Lung (tissue), 12 donors: ENCODE data around the gene CENPE. TPM values are rescaled to one million over a fixed set of nuclear protein-coding genes. Genes with fewer than 3 reads are reported as not detected.
A peak's percentile ranks its signal among the peaks of the same experiment; 100 is the strongest.
"Not testable (repeated sequence)": the region's sequence is repeated elsewhere in the genome, so short reads cannot be mapped to it uniquely, and the experiment has no call there.

ENCODE experiments used
- ATAC-seq: fragments of 200-7000 bp; cut with Tn5 transposase; one replicate; pipeline ENCODE4 v1.9.1; 2020; ENCODE audit warnings: moderate number of reproducible peaks; ENCODE audit not compliant: insufficient read depth, low FRiP score
- DNase-seq, 3 donors: peaks; one replicate each; pipeline ENCODE4 v3.0.0-alpha.2; 2013 to 2017
- H3K27ac ChIP-seq, 2 donors: one replicate each; pipeline ENCODE4 v1.5.1; 2013; ENCODE audit warnings: mild to moderate bottlenecking in 2 of 2, moderate library complexity in 2 of 2, control low read depth in 1 of 2, inconsistent platforms in 1 of 2, low read depth in 1 of 2, low read length in 1 of 2
- H3K27me3 ChIP-seq, 3 donors: one replicate each; pipeline ENCODE4 v1.5.1; 2013; ENCODE audit warnings: low read length in 2 of 3; ENCODE audit not compliant: control insufficient read depth in 3 of 3, insufficient read depth in 3 of 3
- H3K36me3 ChIP-seq, 4 donors: one replicate each; pipeline ENCODE4 v1.5.1; 2013; ENCODE audit warnings: low read length in 4 of 4, mild to moderate bottlenecking in 1 of 4, moderate library complexity in 1 of 4; ENCODE audit not compliant: control insufficient read depth in 4 of 4, insufficient read depth in 4 of 4
- H3K4me1 ChIP-seq, 5 donors: one replicate each; pipeline ENCODE4 v1.5.1; 2013; ENCODE audit warnings: low read length in 5 of 5, mild to moderate bottlenecking in 2 of 5, moderate library complexity in 1 of 5; ENCODE audit not compliant: control insufficient read depth in 5 of 5, insufficient read depth in 5 of 5
- H3K4me3 ChIP-seq: one replicate; pipeline ENCODE4 v1.5.1; 2013; ENCODE audit warnings: mild to moderate bottlenecking, control low read depth, moderate library complexity
- H3K9ac ChIP-seq, 2 donors: one replicate each; pipeline ENCODE4 v1.5.1; 2013; ENCODE audit warnings: low read length in 2 of 2, control low read depth in 1 of 2; ENCODE audit not compliant: insufficient read depth in 1 of 2
- H3K9me3 ChIP-seq, 4 donors: one replicate each; pipeline ENCODE4 v1.5.1; 2013; ENCODE audit warnings: low read length in 3 of 4, mild to moderate bottlenecking in 1 of 4, moderate library complexity in 1 of 4; ENCODE audit not compliant: control insufficient read depth in 4 of 4, insufficient read depth in 3 of 4
- WGBS, 2 donors: extraction: QIAGEN DNeasy Blood & Tissue Kit; methylation state at CpG; one replicate each; pipeline ENCODE4 v1.1.7; 2013; 5-methylcytosine and 5-hydroxymethylcytosine counted together
- polyA plus RNA-seq, 2 donors: library from polyadenylated mRNA; stranded (reverse); fragments of 200-250 nt; gene quantifications; one replicate each; pipeline ENCODE4 v1.2.1, GENCODE V29; 2013
- total RNA-seq, 2 donors: library from RNA; depleted of rRNA in 1 of 2; stranded (reverse); fragments of >200 nt in 1 of 2; gene quantifications; one replicate each; pipeline ENCODE4 v1.2.1, GENCODE V29; 2014 to 2021
- TF ChIP-seq, protein P1 (sequence below): IDR thresholded peaks from 2 replicates; pipeline ENCODE4 v1.5.1; 2012; ENCODE audit warnings: mild to moderate bottlenecking; ENCODE audit errors: control extremely low read depth, extremely low read depth
- donor health status: control.
- donor health status: control.
- donor health status: Bipolar disorder and iron deficiency.
- donor health status: healthy.
- donor health status: DM: yes; HTN: yes; CAD: no.

CENPE gene
- total and polyA plus RNA-seq, 4 donors: 0.28 to 6.5 (median 0.85) TPM

GRCh38 chr4:103199009-103199408, 866 bp upstream of the CENPE start:
- 81 to 90% methylated on average over 9 of the region's 9 CpGs for WGBS, 2 donors
- no peak overlapping the region for H3K27ac ChIP-seq
- DNase-seq (no peak), ATAC-seq (no peak)
- H3K9ac ChIP-seq: peak overlapping the region; percentile 93 to 97
- H3K4me1 ChIP-seq: peaks cover 0 to 9% (median 2%) of the 10 kb centered on the region in 5 donors
- H3K9me3 ChIP-seq: no peaks in the 10 kb centered on the region
- H3K36me3 ChIP-seq: peaks cover 0 to 2% (median 0%) of the 10 kb centered on the region in 4 donors
- H3K4me3 ChIP-seq: no peak overlapping the region
- TF ChIP-seq, protein P1, sequence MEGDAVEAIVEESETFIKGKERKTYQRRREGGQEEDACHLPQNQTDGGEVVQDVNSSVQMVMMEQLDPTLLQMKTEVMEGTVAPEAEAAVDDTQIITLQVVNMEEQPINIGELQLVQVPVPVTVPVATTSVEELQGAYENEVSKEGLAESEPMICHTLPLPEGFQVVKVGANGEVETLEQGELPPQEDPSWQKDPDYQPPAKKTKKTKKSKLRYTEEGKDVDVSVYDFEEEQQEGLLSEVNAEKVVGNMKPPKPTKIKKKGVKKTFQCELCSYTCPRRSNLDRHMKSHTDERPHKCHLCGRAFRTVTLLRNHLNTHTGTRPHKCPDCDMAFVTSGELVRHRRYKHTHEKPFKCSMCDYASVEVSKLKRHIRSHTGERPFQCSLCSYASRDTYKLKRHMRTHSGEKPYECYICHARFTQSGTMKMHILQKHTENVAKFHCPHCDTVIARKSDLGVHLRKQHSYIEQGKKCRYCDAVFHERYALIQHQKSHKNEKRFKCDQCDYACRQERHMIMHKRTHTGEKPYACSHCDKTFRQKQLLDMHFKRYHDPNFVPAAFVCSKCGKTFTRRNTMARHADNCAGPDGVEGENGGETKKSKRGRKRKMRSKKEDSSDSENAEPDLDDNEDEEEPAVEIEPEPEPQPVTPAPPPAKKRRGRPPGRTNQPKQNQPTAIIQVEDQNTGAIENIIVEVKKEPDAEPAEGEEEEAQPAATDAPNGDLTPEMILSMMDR: no peak
- no peaks in the 10 kb centered on the region for H3K27me3 ChIP-seq

- Histone ChIP-seq H3K4me3 (peak overlapping the region; percentile 99), H3K4me1 (peaks cover 0 to 9% (median 2%) of the 10 kb centered on the region in 5 donors), H3K9ac (peak overlapping the region; percentile 87 to 93), H3K27ac (no peak overlapping the region), H3K27me3 (no peaks in the 10 kb centered on the region), H3K9me3 (no peaks in the 10 kb centered on the region), H3K36me3 (peaks cover 0 to 4% (median 2%) of the 10 kb centered on the region in 4 donors)
- DNase-seq (no peak), ATAC-seq (no peak)
- TF ChIP-seq, protein P1: no peak
- WGBS, 2 donors: 1% methylated on average over 9 of the region's 9 CpGs
Observed at GRCh38 chr4:103197765-103198110, 405 bp downstream of the CENPE start.

- peaks cover 0 to 9% (median 2%) of the 10 kb centered on the region in 5 donors for H3K4me1 ChIP-seq
- peaks cover 0 to 7% (median 2%) of the 10 kb centered on the region in 4 donors for H3K36me3 ChIP-seq
- DNase-seq (no peak), ATAC-seq (no peak)
- TF ChIP-seq, protein P1: no peak
- H3K4me3 ChIP-seq: no peak overlapping the region
- no peaks in the 10 kb centered on the region for H3K27me3 ChIP-seq
- no peaks in the 10 kb centered on the region for H3K9me3 ChIP-seq
- no peak overlapping the region for H3K27ac ChIP-seq
- WGBS, 2 donors: 95 to 96% methylated on average over 2 of the region's 2 CpGs
- H3K9ac ChIP-seq: no peak overlapping the region
Observed at GRCh38 chr4:103193457-103193856, 4.7 kb downstream of the CENPE start.

DNA sequence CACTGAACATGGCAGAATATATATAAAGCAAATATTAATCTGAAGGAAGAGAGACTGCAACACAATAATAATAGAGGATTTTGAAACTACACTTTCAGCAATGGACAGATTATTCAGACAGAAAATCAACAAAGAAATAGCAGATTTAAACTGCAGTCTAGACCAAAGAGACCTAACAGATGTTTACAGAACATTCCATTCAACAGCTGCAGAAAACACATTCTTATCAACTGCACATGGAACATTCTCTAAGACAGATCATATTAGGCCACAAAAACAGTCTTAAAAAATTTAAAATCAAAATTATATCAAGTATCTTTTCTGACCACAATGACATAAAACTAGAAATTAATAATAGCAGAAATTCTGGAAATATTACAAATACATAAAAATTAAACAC, 27.1 kb downstream of the CENPE start:
- Histone ChIP-seq H3K36me3 (peaks cover 0 to 25% (median 7%) of the 10 kb centered on the region in 4 donors), H3K27ac (no peak overlapping the region), H3K4me1 (no peaks in the 10 kb centered on the region), H3K27me3 (no peaks in the 10 kb centered on the region), H3K4me3 (no peak overlapping the region), H3K9me3 (peaks cover 0 to 12% (median 6%) of the 10 kb centered on the region in 4 donors), H3K9ac (no peak overlapping the region)
- TF ChIP-seq, protein P1: no peak
- DNase-seq (peak in 2 of 3 donors; percentile 14 to 30), ATAC-seq (no peak)

- Histone ChIP-seq H3K9me3 (peaks cover 0 to 12% (median 6%) of the 10 kb centered on the region in 4 donors), H3K36me3 (peaks cover 0 to 22% (median 7%) of the 10 kb centered on the region in 4 donors)
- not testable (repeated sequence) for ATAC-seq, H3K9ac ChIP-seq, H3K4me1 ChIP-seq, H3K4me3 ChIP-seq, H3K27me3 ChIP-seq, DNase-seq, H3K27ac ChIP-seq
- 95 to 98% methylated on average over 2 of the region's 2 CpGs for WGBS, 2 donors
Observed at GRCh38 chr4:103169750-103170149, 28.4 kb downstream of the CENPE start.
